ENCODE measurements around the gene ZNF865. TPM values are rescaled to one million over a fixed set of nuclear protein-coding genes. Genes with fewer than 3 reads are reported as not detected.

ZNF865 gene
- total RNA-seq, 1 donor from 2014 or later: 15.8 TPM

- intact Hi-C loops (cut with micrococcal nuclease): no loop called here
Measured at GRCh38 chr19:55622242-55622969, 17.0 kb downstream of the ZNF865 start.

DNA sequence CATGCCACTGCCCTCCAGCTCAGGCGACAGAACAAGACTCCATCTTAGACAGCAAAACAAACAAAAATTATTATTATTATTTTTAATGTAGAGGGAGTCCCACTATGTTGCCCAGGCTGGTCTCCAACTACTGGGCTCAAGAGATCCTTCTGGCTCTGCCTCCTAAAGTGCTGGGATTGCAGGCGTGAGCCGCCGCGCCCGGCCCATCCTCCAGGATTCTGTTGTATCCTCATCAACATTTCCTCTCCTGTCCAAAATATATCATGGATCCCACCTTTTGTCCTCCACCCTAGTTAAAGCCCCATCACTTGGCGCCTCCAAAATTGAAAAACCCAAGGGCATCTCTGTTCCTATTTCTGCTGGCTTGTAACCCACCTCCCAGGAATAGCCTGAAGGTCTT lies 17.7 kb downstream of the ZNF865 start:
- intact Hi-C loops (cut with micrococcal nuclease): no loop called here

- intact Hi-C loops (cut with micrococcal nuclease): no loop called here
Measured at GRCh38 chr19:55623561-55623960, 18.1 kb downstream of the ZNF865 start.

DNA sequence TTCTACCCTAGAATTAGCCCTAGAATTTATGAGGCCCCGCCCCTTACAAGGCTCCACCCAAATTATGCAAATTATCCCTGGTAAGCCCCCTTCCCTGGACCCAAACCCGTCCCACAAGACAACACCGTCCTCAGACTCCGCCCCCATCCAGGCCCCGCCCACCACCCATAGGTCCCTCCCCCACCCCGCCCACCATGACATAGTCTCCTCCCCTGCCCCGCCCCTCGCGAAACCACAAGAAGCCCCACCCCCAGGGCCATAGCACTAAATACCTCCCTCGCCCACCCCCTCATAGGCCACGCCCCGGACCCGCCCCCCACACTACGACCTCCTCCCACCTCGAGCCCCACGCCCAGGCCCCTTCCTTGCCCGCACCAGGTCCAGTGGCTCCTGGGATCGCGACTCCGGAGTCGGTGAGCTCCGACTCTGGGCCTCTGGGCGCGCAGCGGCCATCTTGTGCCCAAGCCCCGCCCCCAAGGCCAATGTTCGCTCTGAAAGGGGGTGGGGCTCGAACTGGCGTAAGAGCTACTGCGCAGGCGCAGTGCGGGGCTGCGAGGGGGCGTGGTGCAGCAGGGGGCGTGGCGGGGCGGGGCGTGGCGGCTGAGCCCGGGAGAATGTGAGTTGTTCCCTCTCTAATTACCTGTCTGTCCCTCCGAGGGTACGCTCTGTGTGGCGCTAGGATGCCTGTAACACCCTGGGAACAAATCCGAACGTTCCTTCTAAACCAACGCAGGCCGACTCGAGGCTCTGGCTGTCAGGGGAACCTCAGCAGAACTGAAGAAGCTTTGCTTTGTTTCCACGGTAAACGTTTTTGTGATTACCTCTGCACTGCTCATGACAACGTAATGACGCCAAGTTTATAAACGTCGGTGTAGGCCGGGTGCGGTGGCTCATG lies 18.9 kb downstream of the ZNF865 start, which contains the start of gene ZNF784:
Gene ZNF784, minus strand, starts transcription at position 458 of the 895 bp plus-strand sequence. Its CDS starts 5 bp downstream, at position 453.
- intact Hi-C loops (cut with micrococcal nuclease): loop anchor here (1.0 kb wide), 16 partner anchors 8 to 1465 kb away; partner anchors contain the start of genes FIZ1, HSPBP1, ISOC2 and KMT5C

- intact Hi-C loops (cut with micrococcal nuclease): no loop called here
Measured at GRCh38 chr19:55625004-55625326, 19.5 kb downstream of the ZNF865 start.

- intact Hi-C loops (cut with micrococcal nuclease): no loop called here
Measured at GRCh38 chr19:55626350-55626749, 20.9 kb downstream of the ZNF865 start.

DNA sequence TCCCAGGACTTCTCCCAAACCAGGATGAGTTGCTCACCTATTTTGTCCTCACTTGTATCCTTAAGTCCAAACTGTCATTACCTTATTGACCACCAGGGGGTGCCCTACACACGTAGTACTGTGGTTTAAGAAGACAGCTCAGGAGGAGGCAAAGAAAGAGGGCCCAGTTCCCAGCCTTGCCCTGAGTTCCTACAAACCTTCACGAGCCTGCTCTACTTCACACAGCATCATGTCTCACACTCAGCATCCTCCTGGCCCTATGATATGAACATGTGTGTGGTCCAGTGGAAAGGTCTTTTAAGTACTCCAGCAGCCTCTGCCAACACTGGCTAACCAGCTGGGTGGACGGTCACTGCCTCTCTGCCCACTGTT lies 27.0 kb downstream of the ZNF865 start:
- intact Hi-C loops (cut with micrococcal nuclease): loop anchor here (1.0 to 5.0 kb wide), 5 partner anchors 8 to 701 kb away; partner anchors contain the start of gene ZNF784

DNA sequence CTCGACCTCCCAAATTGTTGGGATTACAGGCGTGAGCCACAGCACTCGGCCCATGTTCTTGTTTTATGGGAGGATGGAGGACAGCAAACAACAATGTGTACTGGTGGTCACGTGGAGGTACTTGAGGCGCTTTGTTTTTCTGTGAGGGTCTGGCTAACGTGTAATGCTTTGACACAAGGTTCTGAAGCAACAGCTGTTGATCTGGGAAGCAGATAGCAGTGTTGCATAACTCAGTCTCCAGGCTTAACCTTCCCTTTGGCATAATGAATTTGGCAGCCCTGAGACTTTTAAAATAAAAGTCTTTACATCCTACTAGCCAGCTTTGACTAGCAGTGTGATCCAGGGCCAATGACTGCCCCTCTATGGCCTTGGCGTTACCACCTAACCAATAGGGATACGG lies 28.4 kb downstream of the ZNF865 start:
- intact Hi-C loops (cut with micrococcal nuclease): loop anchor here (2.0 to 5.0 kb wide), 3 partner anchors 41 to 492 kb away; partner anchors contain the start of genes EPN1 and ZNF579

DNA sequence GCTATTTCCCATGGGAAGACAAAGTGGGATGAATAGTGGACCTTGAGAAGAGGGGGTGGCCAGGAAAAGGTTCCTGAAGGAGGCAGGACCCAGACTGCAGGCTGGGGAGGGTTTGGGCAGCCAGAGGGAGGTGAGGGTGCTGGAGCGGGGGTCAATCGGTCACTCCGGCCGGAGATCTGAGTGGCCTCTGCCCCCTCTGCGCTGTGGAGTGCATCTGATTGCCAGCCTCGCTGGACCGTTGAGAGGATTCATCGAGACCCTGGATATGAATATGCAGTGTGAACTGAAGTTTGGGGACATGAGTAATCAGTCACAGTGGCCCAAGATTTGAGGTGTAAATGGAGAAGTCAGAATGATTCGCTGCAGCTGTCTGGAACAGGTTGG lies 29.9 kb downstream of the ZNF865 start:
- intact Hi-C loops (cut with micrococcal nuclease): loop anchor here (1.0 to 2.0 kb wide), 4 partner anchors 8 to 518 kb away; partner anchors contain the start of genes EPN1, PPP1R12C, ZNF579 and ZNF581

DNA sequence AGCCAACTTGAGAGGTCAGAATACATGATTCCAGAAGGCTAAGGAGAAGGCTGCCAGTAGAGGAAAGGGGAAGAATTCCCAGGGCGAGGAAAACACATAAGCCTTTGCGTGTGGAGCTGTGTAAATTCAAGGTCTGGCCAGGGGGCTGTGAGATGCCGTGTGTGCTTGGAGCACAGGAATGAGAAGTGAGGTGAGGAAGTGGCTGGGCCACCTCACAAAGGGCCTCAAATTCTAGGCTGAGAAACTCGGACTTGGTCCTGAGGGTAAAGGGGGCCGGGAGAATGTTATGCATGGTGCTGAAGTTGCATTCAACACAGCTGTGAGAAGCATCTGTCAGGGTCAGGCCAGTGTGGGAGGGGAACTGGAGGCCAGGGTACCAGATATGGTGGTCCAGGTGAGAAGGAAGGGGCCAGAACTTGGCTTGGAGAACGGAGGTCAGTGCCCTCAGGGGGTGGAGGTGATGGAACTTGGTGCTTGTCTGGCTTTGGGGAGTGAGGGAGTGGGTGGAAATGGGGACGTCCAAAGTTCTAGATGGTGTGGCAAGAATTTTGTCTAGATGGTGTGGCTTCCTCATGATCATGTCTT lies 30.5 kb downstream of the ZNF865 start:
- intact Hi-C loops (cut with micrococcal nuclease): loop anchor here (1.0 to 2.0 kb wide), 4 partner anchors 7 to 519 kb away; partner anchors contain the start of genes EPN1, PPP1R12C, ZNF579 and ZNF581

DNA sequence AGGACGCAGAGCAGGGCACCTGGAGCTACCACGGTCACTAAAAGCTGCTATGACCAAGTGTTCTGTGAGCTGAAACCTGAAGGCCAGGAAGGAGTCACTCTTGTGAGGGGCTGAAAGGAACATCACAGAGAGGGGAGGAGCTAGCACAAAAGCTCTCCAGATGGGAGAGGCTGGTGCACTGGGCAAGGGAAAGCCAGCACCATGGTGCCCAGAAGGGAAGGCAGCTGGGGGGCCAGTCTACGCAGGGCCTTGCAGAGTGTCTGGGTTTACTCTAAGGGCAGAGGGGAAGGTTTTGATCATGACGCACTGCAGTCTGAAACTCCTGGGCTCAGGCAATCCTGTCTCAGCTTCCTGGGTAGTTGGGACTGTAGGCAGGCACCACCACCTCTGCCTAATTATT lies 31.3 kb downstream of the ZNF865 start:
- intact Hi-C loops (cut with micrococcal nuclease): no loop called here

DNA sequence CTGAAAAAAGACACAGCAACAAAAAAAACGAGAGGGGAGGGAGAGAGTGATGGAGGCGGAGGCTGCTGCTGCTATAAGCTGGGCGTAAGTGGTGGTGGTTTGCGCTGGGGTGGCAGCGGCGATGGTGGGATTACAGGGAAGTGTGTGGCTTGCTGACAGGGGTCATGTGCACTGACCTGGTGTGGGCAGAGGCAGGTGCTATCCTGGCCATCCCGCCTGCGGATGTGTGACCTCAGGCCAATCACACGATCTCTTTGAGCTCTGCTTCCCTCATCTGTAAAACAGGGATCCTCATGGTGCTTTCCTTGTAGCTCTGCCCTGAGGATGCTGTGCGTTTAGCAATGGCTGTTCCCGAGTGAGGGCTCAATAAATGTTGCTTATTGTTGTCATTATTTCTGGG lies 32.1 kb downstream of the ZNF865 start:
- intact Hi-C loops (cut with micrococcal nuclease): no loop called here

GRCh38 chr19:55638864-55639359 lies 33.5 kb downstream of the ZNF865 start:
- intact Hi-C loops (cut with micrococcal nuclease): no loop called here

- intact Hi-C loops (cut with micrococcal nuclease): loop anchor here (1.0 to 5.0 kb wide), 3 partner anchors 8 to 1438 kb away; partner anchors contain the start of genes RPL28 and RPS9
Measured at GRCh38 chr19:55640043-55640576, 34.7 kb downstream of the ZNF865 start.

- intact Hi-C loops (cut with micrococcal nuclease): loop anchor here (1.0 to 5.0 kb wide), 4 partner anchors 8 to 1438 kb away; partner anchors contain the start of genes RPL28, RPS9 and ZNF784
Measured at GRCh38 chr19:55640577-55641425, 35.4 kb downstream of the ZNF865 start, which contains the start of gene ZNF580. Gene ZNF580, plus strand, starts transcription at chr19:55641002. Its CDS starts 1,507 bp downstream, at chr19:55642509.

- intact Hi-C loops (cut with micrococcal nuclease): loop anchor here (1.0 to 5.0 kb wide), 3 partner anchors 17 to 1439 kb away; partner anchors contain the start of genes RPL28, RPS9 and ZNF784
Measured at GRCh38 chr19:55641426-55642152, 36.1 kb downstream of the ZNF865 start.

DNA sequence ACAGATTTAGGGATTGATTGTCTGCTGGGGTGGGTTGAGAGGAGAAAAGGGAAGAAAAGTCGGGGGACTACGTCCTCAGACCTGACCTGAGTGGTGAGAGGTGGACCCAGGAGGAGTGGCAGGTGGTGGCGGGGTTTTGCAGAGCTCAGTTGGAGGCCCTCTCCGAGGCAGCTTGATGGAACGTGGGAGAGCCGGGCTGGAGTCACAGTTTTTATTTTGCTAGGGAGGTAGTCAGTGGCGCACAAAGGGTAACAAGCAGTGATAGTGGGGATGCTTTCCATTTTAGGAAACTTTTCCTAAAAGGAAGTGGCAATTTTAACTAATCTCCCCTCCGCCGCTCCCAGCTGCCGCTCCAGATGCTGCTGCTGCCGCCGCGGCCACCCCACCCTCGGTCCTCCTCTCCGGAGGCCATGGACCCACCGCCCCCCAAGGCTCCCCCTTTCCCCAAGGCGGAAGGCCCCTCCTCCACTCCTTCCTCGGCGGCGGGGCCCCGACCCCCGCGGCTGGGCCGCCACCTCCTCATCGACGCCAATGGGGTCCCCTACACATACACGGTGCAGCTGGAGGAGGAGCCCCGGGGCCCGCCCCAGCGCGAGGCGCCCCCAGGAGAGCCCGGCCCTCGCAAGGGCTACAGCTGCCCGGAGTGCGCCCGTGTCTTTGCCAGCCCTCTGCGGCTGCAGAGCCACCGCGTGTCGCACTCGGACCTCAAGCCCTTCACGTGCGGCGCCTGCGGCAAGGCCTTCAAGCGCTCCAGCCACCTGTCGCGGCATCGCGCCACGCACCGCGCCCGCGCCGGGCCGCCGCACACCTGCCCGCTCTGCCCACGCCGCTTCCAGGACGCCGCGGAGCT lies 36.9 kb downstream of the ZNF865 start:
- intact Hi-C loops (cut with micrococcal nuclease): loop anchor here (1.0 to 5.0 kb wide), 5 partner anchors 7 to 1440 kb away; partner anchors contain the start of genes FIZ1, RPL28 and RPS9
